Rectal smooth muscle tissue (tissue), 1 donor: Measurements from ENCODE around the gene WWC2.

ENCODE experiments used
- H3K27ac ChIP-seq: one replicate; pipeline ENCODE4 v1.7.0; 2013; ENCODE audit warnings: low read depth, low read length, inconsistent platforms
- H3K27me3 ChIP-seq: one replicate; pipeline ENCODE4 v1.7.0; 2013; ENCODE audit warnings: low read length; ENCODE audit not compliant: control insufficient read depth, insufficient read depth
- H3K36me3 ChIP-seq: one replicate; pipeline ENCODE4 v1.7.0; 2013; ENCODE audit warnings: low read length; ENCODE audit not compliant: control insufficient read depth, insufficient read depth
- H3K4me1 ChIP-seq: one replicate; pipeline ENCODE4 v1.7.0; 2013; ENCODE audit warnings: low read length; ENCODE audit not compliant: control insufficient read depth, insufficient read depth
- H3K4me3 ChIP-seq: one replicate; pipeline ENCODE4 v1.7.0; 2013; ENCODE audit warnings: low read length
- H3K9ac ChIP-seq: one replicate; pipeline ENCODE4 v1.7.0; 2013; ENCODE audit warnings: low read length

The WWC2 gene

DNA sequence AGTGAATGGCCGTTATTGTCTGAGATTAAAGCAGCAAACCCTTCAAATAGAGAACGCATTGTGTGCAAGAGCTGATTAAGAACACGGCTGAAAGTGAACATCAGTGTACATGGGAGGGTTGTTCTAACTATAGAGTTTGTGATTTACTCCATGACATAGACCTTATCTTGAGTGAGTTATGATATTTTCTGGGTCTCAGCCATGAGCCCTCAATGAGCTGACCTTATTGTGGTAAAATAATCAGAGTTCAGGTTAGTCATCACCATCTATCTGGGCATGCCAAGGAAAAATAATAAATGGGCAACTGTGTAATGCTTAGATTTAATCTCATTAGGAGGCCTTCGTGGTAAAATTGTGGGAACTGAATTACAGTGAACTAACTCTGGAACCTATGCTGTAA lies 256.3 kb downstream of the WWC2 start:
- Histone ChIP-seq H3K36me3 (no peaks in the 10 kb centered on the region), H3K9ac (no peak overlapping the region), H3K4me3 (no peak overlapping the region), H3K27me3 (no peaks in the 10 kb centered on the region), H3K27ac (no peak overlapping the region), H3K4me1 (no peaks in the 10 kb centered on the region)

DNA sequence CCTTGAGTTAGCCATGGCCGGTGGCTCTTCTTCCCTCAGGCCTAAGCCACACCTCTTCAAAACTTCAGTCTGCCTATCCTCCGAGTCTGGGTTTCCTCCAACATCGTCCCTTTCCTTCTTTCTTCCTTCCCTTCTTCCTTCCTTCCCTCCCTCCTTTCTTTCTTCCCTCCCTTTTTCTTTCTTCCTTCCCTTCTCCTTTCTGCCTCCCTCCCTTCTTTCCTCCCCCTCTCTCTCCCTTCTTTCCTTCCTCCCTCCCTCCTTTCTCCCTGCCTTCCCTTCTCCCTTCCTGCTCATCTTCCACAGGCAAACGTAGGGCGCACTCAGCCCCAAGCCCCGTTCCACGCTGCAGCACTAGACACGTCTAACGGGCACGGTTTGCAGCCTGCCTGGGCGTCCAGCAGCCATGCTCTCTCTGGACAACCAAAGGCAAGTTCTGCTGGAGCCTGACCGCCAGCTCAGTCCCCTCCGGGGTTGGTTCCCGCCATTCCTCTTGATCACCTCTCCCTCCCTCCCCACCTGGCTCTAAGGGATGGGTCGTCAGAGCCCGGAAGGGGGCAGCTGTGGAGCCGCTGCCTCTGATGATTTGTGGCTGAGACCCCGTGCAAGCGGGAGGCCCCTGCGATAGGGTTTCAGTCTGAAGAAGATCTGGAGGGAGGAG lies 257.2 kb downstream of the WWC2 start:
- Histone ChIP-seq H3K27me3 (no peaks in the 10 kb centered on the region), H3K9ac (no peak overlapping the region), H3K36me3 (no peaks in the 10 kb centered on the region), H3K4me3 (no peak overlapping the region), H3K27ac (no peak overlapping the region), H3K4me1 (no peaks in the 10 kb centered on the region)

GRCh38 chr4:183356931-183357675 lies 258.0 kb downstream of the WWC2 start:
- no peak overlapping the region for H3K27ac ChIP-seq
- H3K4me1 ChIP-seq = no peaks in the 10 kb centered on the region
- H3K9ac ChIP-seq = no peak overlapping the region
- H3K36me3 ChIP-seq = no peaks in the 10 kb centered on the region
- H3K4me3 ChIP-seq = no peak overlapping the region
- H3K27me3 ChIP-seq = no peaks in the 10 kb centered on the region

- Histone ChIP-seq H3K9ac (no peak overlapping the region), H3K36me3 (no peaks in the 10 kb centered on the region), H3K27me3 (no peaks in the 10 kb centered on the region), H3K4me1 (no peaks in the 10 kb centered on the region), H3K4me3 (no peak overlapping the region), H3K27ac (no peak overlapping the region)
These were observed 259.2 kb downstream of the WWC2 start for GRCh38 chr4:183358215-183358755.

DNA sequence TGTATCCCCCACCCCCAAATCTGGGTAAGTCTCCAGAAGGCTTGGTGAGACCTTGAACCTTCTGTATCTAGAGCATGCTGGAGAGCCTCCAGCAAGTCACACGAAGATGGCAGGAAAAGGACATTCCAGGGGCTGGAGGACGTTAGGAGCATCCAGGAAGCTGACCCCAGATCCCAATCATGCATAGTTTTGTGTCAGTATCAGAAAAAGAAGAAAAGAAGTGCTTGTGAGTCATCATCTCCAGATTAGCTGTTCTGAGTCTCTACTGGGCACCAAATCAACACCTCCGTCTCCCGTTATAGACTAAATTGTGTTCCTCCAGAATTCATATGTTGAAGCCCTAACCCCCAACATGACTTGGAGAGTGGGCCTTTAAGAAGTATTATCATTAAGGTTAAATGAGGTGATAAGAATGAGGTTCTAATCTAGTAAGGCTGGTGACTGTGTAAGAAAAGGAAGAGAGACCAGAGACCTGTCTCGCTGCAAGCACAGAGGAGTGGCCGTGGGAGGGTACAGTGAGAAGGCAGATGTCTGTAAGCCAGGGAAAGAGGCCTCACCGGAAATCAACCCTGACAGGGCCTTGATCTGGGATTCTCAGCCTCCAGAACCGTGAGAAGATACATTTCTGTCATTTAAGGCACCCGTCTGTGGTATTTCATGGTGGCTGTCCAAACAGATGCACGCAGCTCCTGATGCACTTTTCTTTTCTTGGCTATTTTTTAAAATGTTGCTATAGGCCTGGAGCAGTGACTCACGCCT lies 261.3 kb downstream of the WWC2 start:
- H3K4me1 ChIP-seq = no peaks in the 10 kb centered on the region
- H3K27me3 ChIP-seq = no peaks in the 10 kb centered on the region
- no peak overlapping the region for H3K27ac ChIP-seq
- H3K36me3 ChIP-seq = no peaks in the 10 kb centered on the region
- no peak overlapping the region for H3K4me3 ChIP-seq
- no peak overlapping the region for H3K9ac ChIP-seq

DNA sequence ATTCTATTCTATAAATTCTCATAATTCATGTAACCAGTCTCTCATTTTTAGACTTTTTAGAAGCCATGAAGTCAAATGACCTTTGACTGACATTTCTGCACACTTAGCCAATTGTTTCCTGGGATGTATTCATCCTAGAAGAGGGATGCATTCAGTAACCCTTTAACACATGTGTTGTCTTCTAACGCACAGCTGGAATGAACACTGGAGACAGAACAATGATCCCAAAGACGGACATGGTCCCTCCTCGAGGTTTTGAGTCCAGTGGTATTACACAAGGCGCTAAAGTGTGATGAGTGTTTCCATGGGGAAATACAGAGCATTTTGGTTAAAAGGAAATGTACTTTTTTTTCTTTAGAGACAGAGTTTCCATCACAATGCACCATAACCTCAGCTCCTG lies 263.0 kb downstream of the WWC2 start:
- H3K27ac ChIP-seq = no peak overlapping the region
- no peak overlapping the region for H3K4me3 ChIP-seq
- H3K36me3 ChIP-seq = no peaks in the 10 kb centered on the region
- no peak overlapping the region for H3K9ac ChIP-seq
- H3K27me3 ChIP-seq = no peaks in the 10 kb centered on the region
- no peaks in the 10 kb centered on the region for H3K4me1 ChIP-seq

DNA sequence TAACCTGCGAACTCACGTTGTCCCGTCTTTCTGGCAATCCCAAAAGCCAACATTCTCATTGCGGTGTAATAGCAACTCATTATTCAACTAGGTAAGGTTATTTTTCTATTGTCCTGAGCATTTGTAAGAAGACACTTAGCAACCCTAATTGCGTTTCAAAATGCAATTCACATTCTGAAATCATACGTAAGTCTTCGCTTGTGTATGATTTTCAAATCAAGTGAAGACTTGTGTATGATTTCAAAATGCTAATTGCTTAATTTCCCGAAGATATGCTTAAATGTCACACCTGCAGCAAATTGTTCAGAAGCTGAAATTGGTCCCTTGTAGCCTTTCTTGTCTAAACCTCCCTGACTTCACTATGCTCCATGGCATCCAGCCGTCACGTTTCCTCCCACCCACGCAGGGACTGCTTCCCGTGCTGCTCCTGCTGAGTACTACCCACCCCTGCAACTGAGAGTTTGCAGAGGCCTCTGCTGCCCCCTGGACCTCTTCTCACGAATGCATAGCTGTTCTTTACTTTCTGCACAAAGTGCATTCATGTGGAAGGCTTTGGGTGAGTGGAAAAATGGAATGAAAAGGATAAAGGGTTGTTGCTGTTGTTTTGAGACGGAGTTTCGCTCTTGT lies 264.0 kb downstream of the WWC2 start:
- no peak overlapping the region for H3K9ac ChIP-seq
- no peaks in the 10 kb centered on the region for H3K4me1 ChIP-seq
- H3K27me3 ChIP-seq = no peaks in the 10 kb centered on the region
- H3K4me3 ChIP-seq = no peak overlapping the region
- H3K27ac ChIP-seq = no peak overlapping the region
- no peaks in the 10 kb centered on the region for H3K36me3 ChIP-seq

DNA sequence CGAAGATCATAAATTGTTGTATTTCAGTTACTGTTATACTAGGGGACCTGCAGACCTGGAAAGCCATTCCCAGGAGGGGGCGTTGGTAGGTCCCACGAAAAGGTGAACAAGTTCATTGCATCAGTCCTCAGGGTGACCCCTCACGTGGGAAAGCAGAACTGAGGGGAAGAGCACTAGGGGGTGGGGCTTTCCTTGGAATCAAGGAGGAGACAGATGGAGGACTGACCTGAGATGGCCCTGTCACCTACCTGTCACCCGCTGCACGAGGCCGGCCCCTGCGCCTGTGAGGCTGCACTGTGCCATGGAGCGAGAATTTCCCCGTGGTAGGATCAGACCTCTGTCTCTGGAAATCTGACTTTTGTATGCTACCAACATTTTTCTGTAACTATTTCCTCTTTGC lies 265.0 kb downstream of the WWC2 start:
- H3K27ac ChIP-seq = no peak overlapping the region
- H3K4me3 ChIP-seq = no peak overlapping the region
- no peaks in the 10 kb centered on the region for H3K4me1 ChIP-seq
- no peak overlapping the region for H3K9ac ChIP-seq
- no peaks in the 10 kb centered on the region for H3K27me3 ChIP-seq
- H3K36me3 ChIP-seq = no peaks in the 10 kb centered on the region

- Histone ChIP-seq H3K36me3 (no peaks in the 10 kb centered on the region), H3K27me3 (no peaks in the 10 kb centered on the region), H3K27ac (no peak overlapping the region), H3K4me3 (no peak overlapping the region), H3K9ac (no peak overlapping the region), H3K4me1 (no peaks in the 10 kb centered on the region)
These were observed 267.3 kb downstream of the WWC2 start for GRCh38 chr4:183366206-183366835.

GRCh38 chr4:183369073-183369472 lies 270.0 kb downstream of the WWC2 start:
- Histone ChIP-seq H3K36me3 (no peaks in the 10 kb centered on the region), H3K27ac (no peak overlapping the region), H3K27me3 (no peaks in the 10 kb centered on the region), H3K4me1 (no peaks in the 10 kb centered on the region), H3K4me3 (no peak overlapping the region), H3K9ac (no peak overlapping the region)
